GM21360 (cell line): ENCODE measurements around the gene SRSF4.
"Not testable (repeated sequence)": the region's sequence is repeated elsewhere in the genome, so short reads cannot be mapped to it uniquely, and the experiment has no call there.

Experiments
- ATAC-seq: cut with Tn5 transposase; IDR thresholded peaks from one replicate; pipeline ENCODE4 v1.9.1; 2021; ENCODE audit warnings: mild to moderate bottlenecking, moderate library complexity; ENCODE audit not compliant: unreplicated experiment

Gene SRSF4

GRCh38 chr1:29126198-29126597 is 55.5 kb downstream of the SRSF4 start:
- no peak for ATAC-seq

- no peak for ATAC-seq
These were observed 55.9 kb downstream of the SRSF4 start for GRCh38 chr1:29125788-29126187.

DNA sequence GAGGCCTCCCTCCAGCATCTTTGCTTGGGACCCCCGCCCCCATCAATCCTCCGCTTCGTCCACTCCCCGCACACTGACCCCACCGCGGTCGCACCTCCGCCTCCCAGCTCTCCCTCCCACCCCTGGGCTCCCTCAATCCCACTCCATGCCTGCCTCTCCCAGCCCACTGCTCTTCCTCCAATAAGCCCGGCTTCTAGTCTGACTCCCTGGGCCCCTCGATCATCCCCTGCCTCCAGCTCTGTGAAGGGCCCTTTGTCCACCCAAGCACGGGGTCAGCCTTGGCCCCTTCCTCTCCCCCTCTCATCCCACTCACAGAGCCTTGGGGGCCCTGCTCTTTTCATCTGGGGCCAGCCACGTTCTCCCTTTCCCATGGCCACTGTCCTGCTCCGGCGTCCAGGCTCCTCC is 56.5 kb downstream of the SRSF4 start:
- ATAC-seq, result no peak

DNA sequence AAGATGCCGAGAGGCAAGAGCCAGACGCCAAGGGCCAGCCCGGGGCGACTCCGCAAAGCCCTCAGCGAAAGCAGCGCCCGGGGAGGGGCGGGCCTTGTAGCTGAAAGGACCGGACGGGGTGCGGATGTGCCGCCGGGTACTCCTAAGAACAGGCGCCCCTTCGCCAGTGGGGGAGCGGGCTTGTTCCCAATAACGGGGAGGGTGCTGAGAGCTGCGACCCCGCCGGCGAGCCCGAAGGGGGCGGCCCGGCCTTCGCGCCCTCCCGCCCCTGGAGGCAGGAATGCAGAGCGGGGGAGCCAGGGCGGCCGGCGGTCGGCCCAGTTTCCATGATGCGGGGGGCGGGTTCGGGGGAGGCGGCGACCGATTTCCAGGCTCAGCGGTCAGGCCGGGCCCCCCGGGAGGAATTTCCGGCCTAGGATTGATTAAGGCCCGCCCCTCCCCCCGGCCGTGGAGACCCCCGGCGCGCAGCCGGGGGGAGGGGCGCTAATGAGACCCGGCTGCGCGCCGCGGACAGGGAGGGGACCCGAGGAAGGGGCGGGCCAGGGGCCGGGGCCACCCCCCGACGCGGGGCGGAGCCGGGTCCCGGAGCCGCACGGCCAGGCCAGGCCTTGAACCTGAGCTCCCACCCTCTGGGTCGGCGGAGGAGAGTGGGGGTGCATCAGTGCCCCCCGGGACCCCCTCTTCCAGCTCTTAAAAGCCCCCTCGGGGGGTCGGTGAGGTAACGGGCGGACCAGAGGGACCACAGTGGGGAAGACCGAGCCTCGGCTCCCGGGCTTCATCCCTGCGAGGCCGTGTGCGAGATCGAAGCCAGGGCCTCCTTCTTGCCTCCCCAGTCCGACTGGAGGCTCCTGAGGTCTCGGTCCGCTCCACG is 57.1 kb downstream of the SRSF4 start:
- no peak for ATAC-seq

DNA sequence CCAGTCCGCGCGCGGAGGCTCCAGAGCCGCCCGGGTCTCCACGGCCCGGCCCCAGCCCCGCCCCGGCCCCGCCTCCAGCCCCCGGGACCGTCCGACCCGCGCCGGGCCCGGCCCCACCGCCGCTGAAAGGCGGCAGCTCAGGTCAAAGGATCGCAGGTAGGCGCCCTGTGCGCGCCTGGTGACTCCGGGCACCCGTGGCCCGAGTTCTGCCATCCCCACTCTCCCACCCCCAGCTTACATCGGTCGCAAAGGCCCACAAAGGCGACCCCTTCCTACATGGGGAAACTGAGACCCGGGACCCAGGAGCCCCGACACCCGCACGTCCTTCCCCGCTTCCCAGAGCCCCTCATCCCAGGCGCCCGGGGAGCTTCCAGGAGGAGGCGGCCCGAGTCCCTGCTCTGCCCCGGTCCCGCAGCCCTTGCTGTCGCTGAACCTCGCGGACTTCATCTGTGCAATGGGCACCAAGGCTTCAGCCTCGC is 57.8 kb downstream of the SRSF4 start, which contains the start of gene TMEM200B:
TMEM200B (minus strand) TSS at position 17 of the 479 bp plus-strand sequence. CDS start 2,075 bp downstream, outside the sequence.
- no peak for ATAC-seq

- ATAC-seq, result no peak
These were observed 58.4 kb downstream of the SRSF4 start for GRCh38 chr1:29123053-29123886.

DNA sequence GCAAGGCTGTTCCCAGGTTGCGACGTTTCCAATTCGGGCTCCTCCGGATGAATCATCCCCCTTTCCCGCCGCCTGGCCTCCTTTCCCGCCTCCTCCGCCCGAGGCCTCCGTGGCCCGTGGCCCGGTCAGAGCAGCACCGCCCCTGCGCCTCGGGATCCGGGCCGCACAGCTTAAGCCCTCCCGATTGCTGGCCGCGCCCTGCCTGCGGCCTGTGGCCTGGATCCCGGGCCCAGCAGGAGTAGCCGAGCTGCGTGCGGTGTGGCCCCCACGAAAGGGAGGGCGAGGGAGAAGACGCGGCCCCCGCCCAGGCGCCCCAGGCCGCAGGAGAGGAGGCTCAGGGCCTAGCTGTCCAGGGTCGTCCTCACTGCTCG is 59.0 kb downstream of the SRSF4 start:
- ATAC-seq, result no peak

DNA sequence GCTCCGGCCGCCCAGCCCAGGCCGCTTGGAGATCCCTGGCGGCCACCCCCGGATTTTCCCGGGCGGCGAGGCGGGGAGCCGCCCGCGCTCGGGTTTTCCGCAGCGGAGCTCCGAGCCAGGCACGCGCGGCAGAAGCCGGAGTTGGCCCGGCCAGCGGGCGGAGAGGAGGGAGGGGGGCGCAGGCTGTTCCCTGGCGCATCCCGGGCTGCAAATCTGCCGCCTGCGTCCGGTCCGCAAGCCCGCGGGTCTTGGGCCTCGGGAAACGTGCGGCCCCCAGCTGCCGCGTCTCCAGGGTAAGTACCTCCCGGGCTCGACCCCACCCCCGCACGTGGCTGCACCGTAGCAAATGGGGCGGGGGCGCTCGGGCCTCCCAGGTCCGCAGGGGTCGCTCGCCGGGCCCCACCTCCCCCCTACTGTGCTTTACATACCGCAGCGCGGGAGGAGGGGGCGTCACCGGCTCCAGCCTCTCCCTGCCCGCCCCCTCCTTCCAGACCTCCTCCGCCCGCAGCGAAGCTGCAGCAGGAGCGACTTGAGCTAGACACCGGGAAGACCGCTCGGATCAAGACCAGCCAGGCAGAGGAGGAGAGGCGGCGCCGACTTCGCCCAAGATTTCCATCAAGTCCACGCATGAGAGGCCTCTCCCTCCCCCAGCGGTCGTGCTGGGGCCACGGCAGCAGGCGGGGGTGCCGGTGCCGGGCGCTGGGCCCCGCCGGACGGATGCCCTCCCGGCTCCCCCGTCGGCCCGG is 59.6 kb downstream of the SRSF4 start:
- ATAC-seq, result no peak

GRCh38 chr1:29121516-29121935 is 60.2 kb downstream of the SRSF4 start:
- ATAC-seq, result no peak

GRCh38 chr1:29120947-29121485 is 60.7 kb downstream of the SRSF4 start:
- ATAC-seq, result no peak

DNA sequence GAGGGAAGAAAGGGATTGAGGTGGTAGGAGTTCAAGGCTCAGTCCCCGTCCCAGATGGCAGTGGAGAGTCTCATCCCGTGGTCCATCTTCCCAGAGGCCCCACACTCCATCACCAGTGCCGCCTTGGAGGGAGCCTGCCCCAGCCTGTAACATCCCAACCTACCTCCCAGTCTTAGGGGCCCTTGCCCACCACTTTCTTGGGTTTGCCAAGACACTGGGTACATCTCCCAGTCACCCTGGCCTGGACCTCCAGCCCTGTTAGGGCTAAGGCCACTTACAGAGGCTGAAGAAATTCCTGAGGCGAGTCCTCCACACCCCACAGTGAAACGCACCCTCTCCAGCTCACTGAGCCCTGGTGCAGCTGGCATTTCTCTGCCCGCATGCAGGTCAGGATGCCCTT is 61.3 kb downstream of the SRSF4 start:
- ATAC-seq, result no peak

DNA sequence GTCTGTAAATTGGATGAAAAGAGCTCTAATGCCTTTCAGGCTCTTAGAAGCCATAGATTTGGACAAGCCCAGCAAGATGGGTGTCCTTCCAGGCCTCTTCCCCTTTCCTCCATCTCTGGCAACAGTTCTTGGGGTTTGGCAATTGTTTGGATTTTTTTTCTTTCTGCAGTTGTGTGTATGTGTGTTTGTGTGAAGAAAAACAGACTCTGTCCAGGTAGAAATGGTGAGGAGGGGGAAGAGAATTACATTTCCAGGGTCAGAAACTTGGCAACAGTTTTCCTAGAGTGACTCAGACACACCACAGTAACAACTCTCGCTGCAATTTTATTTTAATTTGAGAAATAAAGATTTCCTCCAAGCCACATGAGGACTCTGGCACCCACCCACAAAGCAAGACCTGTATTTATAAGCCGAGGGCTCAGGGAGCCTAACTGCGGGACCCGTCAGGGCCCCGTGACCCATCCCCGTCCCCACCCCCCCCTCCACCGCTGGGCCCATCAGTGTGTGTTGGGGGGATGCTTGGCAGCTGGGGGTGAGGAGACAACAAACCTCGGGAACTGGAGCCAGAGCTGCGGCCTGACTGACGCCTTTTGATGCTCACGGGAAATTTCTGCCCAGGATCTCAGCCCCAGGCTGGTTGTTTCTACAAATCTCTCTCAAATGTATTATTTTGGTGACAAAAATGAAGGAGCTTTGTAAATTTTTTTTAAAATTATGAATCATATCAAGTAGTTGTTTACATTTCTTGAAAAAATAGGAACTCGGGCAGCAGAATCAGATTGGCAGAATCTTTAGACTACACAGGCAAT is 62.4 kb downstream of the SRSF4 start:
- no peak for ATAC-seq

DNA sequence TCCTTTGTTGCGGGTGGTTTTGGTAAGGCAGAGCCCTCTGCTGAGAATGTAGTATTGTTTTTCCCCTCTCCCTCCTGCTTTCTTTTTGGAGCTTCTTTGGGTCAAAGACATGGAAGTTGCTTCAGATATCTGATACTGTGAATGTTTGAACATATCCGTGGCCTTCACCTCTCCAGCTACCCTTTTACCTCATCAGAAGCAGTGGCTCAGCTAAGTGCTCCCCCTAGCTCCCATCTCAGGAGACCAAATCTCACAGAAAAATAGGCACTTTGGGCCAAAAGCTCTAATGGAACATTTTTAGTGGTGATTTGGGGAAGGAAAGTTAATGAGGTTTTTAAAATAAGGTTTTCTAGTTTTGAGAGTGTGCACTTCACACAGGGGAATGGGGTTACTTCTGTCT is 64.3 kb downstream of the SRSF4 start:
- no peak for ATAC-seq

GRCh38 chr1:29114654-29115053 is 67.0 kb downstream of the SRSF4 start:
- ATAC-seq, result no peak

DNA sequence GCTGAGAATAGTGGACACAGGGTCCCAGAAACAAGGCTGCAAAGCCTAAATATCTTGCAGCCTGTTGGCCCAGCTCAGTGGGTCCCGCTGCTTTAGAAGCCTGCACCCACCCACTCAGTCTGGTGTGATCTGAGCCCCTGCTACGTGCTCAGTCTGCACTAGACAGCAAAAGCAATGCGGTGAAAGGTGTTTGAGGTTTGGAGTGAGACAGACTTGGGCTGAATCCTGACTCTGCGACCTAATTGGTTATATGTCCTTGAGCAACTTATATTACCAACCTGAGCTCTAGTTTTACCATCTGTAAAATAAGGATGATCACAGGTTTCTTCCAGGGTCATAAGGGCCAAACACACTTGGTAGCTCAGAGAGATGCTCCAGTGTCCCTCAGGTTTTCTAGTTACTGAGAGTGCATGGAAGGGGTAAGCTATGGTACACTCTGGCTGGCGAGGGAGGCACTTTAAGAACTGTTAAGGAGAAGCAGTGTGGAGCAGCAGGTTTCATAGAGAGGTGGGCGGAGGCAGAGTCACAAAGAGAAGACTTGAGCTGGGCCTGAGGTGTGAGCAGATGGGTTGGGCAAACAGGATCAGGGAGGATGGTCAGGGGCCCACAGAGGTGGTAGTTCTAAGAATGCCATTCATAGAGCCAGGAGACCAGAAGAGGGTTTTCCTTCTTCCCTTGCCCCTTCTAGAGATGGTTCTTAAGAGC is 68.1 kb downstream of the SRSF4 start:
- no peak for ATAC-seq

- ATAC-seq, result no peak
These were observed 68.8 kb downstream of the SRSF4 start for GRCh38 chr1:29112705-29113412.

- ATAC-seq, result not testable (repeated sequence)
These were observed 73.7 kb downstream of the SRSF4 start for GRCh38 chr1:29108041-29108440.

DNA sequence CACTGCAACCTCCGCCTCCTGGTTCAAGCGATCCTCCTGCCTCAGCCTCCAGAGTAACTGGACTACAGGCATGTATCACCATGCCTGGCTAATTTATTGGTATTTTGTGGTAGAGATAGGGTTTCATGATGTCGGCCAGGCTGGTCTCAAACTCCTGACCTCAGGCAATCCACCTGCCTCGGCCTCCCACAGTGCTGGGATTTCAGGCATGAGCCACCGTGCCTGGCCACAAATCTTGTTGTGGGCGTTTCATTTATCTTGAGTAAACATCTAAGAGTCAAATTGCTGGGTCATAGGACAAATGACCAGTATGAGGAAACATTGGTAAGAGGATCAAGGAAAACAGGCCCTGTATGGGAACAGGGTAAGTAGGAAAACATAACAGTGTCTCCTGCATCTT is 75.9 kb downstream of the SRSF4 start:
- no peak for ATAC-seq

DNA sequence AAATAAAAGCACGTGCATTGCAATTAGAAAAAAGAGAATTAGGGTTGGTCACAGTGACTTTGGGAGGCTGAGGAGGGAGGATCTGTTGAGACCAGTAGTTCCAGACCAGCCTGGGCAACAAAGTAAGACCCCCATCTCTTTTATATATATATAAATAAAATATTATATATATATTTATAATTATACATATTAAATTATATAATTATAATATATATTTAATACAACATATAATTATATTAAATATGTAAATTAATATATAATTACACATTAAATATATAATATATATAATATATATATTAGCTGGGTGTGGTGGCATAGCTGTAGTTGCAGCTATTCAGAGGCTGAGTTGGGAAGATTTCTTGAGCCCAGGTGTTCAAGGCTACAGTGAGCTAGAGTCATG is 81.2 kb downstream of the SRSF4 start:
- ATAC-seq, result no peak
